Loucy (cell line): ENCODE results near the gene LETM1.

Experiments used
- H2AFZ ChIP-seq: fragments of 200-600 bp; sonication (generic); 2 replicates; pipeline ENCODE4 v1.6.0; 2016; ENCODE audit warnings: antibody characterized with exemption, mild to moderate bottlenecking, low read length, moderate library complexity
- H3F3A ChIP-seq: fragments of 200-600 bp; 2 replicates; pipeline ENCODE4 v1.6.0; 2016; ENCODE audit warnings: antibody characterized with exemption, low read depth, mild to moderate bottlenecking
- H3K27me3 ChIP-seq: fragments of 200-600 bp; sonication (generic); 2 replicates; pipeline ENCODE4 v1.6.1; 2014; ENCODE audit warnings: low read length, mild to moderate bottlenecking; ENCODE audit not compliant: insufficient read depth, poor library complexity, severe bottlenecking
- H3K36me3 ChIP-seq: fragments of 200-600 bp; sonication (generic); 2 replicates; pipeline ENCODE4 v1.6.1; 2016; ENCODE audit warnings: low read length; ENCODE audit not compliant: insufficient read depth
- H3K4me1 ChIP-seq: fragments of 200-600 bp; sonication (generic); 2 replicates; pipeline ENCODE4 v1.5.1; 2014; ENCODE audit warnings: low read length, mild to moderate bottlenecking; ENCODE audit not compliant: insufficient read depth, poor library complexity, severe bottlenecking
- H3K4me2 ChIP-seq: fragments of 200-600 bp; sonication (generic); 2 replicates; pipeline ENCODE4 v1.6.0; 2014; ENCODE audit warnings: antibody characterized with exemption, low read length, low read depth, mild to moderate bottlenecking; ENCODE audit not compliant: poor library complexity, severe bottlenecking
- H3K4me3 ChIP-seq: fragments of 200-600 bp; sonication (generic); 2 replicates; pipeline ENCODE4 v1.5.1; 2014; ENCODE audit warnings: low read length, mild to moderate bottlenecking, mixed read lengths; ENCODE audit not compliant: poor library complexity, severe bottlenecking
- H3K79me2 ChIP-seq: fragments of 200-600 bp; sonication (generic); 2 replicates; pipeline ENCODE4 v1.6.1; 2014; ENCODE audit warnings: low read length; ENCODE audit not compliant: insufficient read depth
- H3K9ac ChIP-seq: fragments of 200-600 bp; sonication (generic); 2 replicates; pipeline ENCODE4 v1.6.0; 2014; ENCODE audit warnings: mild to moderate bottlenecking, low read depth, low read length, moderate library complexity; ENCODE audit not compliant: poor library complexity, severe bottlenecking
- H3K9me2 ChIP-seq: fragments of 200-600 bp; sonication (generic); replicated peaks from 2 replicates; pipeline ENCODE4 v1.6.1; 2016; ENCODE audit warnings: low read depth, low read length, mixed read lengths
- H3K9me3 ChIP-seq: fragments of 200-600 bp; sonication (generic); 2 replicates; pipeline ENCODE4 v1.6.1; 2014; ENCODE audit warnings: mild to moderate bottlenecking, antibody characterized with exemption, low read length, low read depth; ENCODE audit not compliant: insufficient read depth
- H4K20me1 ChIP-seq: fragments of 200-600 bp; sonication (generic); 2 replicates; pipeline ENCODE4 v1.6.0; 2014; ENCODE audit warnings: antibody characterized with exemption, low read length, mild to moderate bottlenecking; ENCODE audit not compliant: insufficient read depth, poor library complexity, severe bottlenecking
- EZH2phosphoT487 ChIP-seq: fragments of 200-600 bp; IDR thresholded peaks from 2 replicates; pipeline ENCODE4 v1.6.1; 2018; ENCODE audit warnings: antibody characterized with exemption, mild to moderate bottlenecking, moderate library complexity, borderline replicate concordance
- TF ChIP-seq, protein P1 (sequence below): fragments of 200-600 bp; sonication (generic); conservative IDR thresholded peaks from 2 replicates; pipeline ENCODE4 v1.5.1; 2014; ENCODE audit warnings: mild to moderate bottlenecking, antibody characterized with exemption, low read length

LETM1 gene

DNA sequence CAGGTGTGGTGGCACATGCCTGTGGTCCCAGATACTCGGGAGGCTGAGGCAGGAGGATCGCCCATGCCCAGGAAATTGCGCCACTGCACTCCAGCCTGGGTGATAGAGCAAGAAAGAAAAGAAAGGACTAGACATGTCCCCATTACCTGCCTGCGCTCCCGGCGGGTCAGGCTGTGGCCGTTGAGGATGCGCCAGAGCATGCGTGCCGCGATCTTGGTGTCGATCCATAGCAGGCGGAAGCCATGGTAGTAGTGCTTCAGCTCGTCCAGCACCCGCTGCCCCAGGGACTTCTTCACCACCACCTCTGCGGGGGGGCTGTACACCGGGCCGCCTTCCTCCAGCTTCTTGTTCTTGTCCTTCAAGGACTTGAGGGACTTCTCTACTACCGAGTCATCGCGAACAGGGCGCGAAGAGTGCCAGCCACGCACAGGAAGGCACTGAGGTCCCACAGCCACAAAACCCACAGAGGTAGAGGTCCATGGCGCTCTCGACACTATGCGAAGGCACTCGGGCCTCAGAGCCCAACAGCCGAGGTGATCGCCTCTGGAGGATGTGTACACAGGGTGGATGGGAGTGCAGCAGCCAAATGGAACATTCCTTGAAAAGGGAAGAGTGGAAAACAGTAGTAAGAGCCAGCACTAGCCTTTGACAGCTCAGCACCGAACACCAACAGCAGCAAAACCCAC, 14.6 kb downstream of the LETM1 start:
- no peak overlapping the region for H3K9ac ChIP-seq
- H4K20me1 ChIP-seq: no peaks in the 10 kb centered on the region
- no peaks in the 10 kb centered on the region for H3K9me3 ChIP-seq
- H3K27me3 ChIP-seq: no peaks in the 10 kb centered on the region
- no peaks in the 10 kb centered on the region for H3K4me1 ChIP-seq
- H3K79me2 ChIP-seq: peaks cover 2% of the 10 kb centered on the region; the same call in 1 of the 2 replicates
- H3K4me2 ChIP-seq: no peak overlapping the region
- no peak for TF ChIP-seq EZH2phosphoT487
- TF ChIP-seq, protein P1, sequence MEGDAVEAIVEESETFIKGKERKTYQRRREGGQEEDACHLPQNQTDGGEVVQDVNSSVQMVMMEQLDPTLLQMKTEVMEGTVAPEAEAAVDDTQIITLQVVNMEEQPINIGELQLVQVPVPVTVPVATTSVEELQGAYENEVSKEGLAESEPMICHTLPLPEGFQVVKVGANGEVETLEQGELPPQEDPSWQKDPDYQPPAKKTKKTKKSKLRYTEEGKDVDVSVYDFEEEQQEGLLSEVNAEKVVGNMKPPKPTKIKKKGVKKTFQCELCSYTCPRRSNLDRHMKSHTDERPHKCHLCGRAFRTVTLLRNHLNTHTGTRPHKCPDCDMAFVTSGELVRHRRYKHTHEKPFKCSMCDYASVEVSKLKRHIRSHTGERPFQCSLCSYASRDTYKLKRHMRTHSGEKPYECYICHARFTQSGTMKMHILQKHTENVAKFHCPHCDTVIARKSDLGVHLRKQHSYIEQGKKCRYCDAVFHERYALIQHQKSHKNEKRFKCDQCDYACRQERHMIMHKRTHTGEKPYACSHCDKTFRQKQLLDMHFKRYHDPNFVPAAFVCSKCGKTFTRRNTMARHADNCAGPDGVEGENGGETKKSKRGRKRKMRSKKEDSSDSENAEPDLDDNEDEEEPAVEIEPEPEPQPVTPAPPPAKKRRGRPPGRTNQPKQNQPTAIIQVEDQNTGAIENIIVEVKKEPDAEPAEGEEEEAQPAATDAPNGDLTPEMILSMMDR: no peak
- no peaks in the 10 kb centered on the region for H3K9me2 ChIP-seq
- H3K4me3 ChIP-seq: no peak overlapping the region
- H3K36me3 ChIP-seq: peaks cover 48% of the 10 kb centered on the region; the same call in 1 of the 2 replicates
- no peaks in the 10 kb centered on the region for H3F3A ChIP-seq
- H2AFZ ChIP-seq: no peak overlapping the region

DNA sequence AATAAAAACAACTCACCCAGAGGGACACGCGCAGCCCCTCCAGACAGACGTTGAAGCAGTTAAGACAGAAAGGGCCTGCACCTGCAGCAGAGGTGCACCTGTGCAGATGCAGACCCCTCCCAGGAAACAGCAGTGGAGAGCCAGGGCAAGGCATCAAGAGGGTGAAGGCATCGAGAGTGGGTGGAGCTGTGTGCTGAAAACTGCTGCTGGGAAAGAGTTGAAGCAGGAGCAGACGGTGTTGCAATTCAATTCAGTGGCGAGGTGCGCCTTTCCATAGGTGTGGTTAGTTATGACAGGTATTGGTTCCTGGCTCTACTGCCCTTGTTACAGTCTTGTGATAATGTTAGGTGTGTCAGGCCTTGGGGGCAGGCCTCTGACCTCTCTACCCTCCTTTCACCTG, 16.7 kb downstream of the LETM1 start:
- H3K9me2 ChIP-seq: no peaks in the 10 kb centered on the region
- no peaks in the 10 kb centered on the region for H3K27me3 ChIP-seq
- no peak overlapping the region for H3K4me2 ChIP-seq
- H3F3A ChIP-seq: no peaks in the 10 kb centered on the region
- H4K20me1 ChIP-seq: no peaks in the 10 kb centered on the region
- no peak overlapping the region for H3K4me3 ChIP-seq
- TF ChIP-seq EZH2phosphoT487: no peak
- TF ChIP-seq, protein P1: no peak
- peaks cover 67% of the 10 kb centered on the region; the same call in 1 of the 2 replicates for H3K36me3 ChIP-seq
- H3K9ac ChIP-seq: no peak overlapping the region
- no peaks in the 10 kb centered on the region for H3K9me3 ChIP-seq
- no peaks in the 10 kb centered on the region for H3K4me1 ChIP-seq
- H3K79me2 ChIP-seq: peaks cover 2% of the 10 kb centered on the region; the same call in 1 of the 2 replicates
- H2AFZ ChIP-seq: no peak overlapping the region

DNA sequence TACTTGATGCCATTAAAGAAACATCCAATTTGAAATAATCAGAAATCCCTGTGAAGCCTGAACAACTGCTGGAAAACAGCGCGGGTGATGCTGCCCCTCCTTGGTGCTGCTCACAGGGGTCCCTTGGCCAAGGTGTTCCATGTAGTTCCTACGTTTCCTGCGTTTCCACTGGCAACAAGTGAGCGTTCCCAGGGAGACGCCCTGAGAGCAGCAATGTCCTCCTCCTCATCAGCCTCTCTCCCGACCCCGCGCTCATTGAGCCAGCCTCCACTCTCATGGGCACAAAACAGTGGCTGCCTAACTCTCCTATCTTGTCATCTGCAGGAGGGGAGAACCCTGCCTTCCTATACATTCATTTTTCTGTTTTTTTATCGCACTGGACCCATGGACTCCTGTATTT, 18.9 kb downstream of the LETM1 start:
- Histone ChIP-seq H3F3A (no peaks in the 10 kb centered on the region), H4K20me1 (no peaks in the 10 kb centered on the region), H3K4me1 (no peaks in the 10 kb centered on the region), H3K9me3 (no peaks in the 10 kb centered on the region), H3K27me3 (no peaks in the 10 kb centered on the region), H3K4me2 (no peak overlapping the region), H3K79me2 (0 out of 2 replicates have a peak, but pooled peaks cover 1% of the 10 kb centered on the region), H3K36me3 (peaks cover 69% of the 10 kb centered on the region; the same call in 1 of the 2 replicates), H3K4me3 (no peak overlapping the region), H2AFZ (no peak overlapping the region), H3K9ac (no peak overlapping the region), H3K9me2 (no peaks in the 10 kb centered on the region)
- TF ChIP-seq, protein P1: no peak
- no peak for TF ChIP-seq EZH2phosphoT487
